Measurements from ENCODE around the gene MUC4. TPM values are rescaled to one million over a fixed set of nuclear protein-coding genes. Genes with fewer than 3 reads are reported as not detected.

Gene MUC4
- total and polyA plus RNA-seq, 2 of the 4 experiments (the other 2 are of a cell fraction), result not detected

DNA sequence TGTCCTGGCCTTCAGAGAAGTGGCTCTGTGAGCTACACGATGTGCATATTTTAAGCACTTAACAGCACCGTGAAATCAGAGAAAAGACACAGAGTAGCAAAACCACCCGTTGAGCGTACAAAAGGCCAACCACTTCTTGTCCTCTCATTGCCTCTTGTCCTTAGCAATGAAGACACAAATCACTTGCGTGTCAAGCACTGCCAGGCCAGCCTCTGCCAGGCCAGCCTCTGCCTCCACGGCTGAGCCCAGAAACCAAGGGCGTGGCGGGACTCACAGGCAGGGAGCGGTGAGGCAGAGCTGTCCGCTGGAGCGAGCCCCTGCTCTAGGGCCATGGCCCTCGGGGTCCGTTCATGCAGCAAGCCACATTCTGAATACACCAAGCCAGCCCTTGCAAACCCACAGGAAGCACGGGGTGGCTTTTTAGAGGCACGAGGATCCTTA is 4.0 kb downstream of the MUC4 start:
- no peak overlapping the region for H3K56ac ChIP-seq (ENCODE audit: extremely low read depth, insufficient read depth, low read length)
- H3K14ac ChIP-seq (replicated peaks; ENCODE audit: low read depth, low read length), result no peak overlapping the region
- H2BK5ac ChIP-seq (ENCODE audit: low read depth, low read length, poor library complexity, severe bottlenecking), result no peak overlapping the region
- no peak overlapping the region for H3K27ac ChIP-seq (ENCODE audit: insufficient read depth, low read length)
- ATAC-seq (ENCODE audit: low read depth) (no peak), DNase-seq (no peak)
- dilution Hi-C loops (cut with HindIII; ENCODE audit: low sequenced_read_pairs, unreplicated experiment), result no loop called here
- peaks cover 61% of the 10 kb centered on the region for H3K27me3 ChIP-seq (ENCODE audit: control insufficient read depth, insufficient read depth, low read length)
- no peaks in the 10 kb centered on the region for H3K79me1 ChIP-seq (ENCODE audit: low read depth in 1 of 2, low read length in 2 of 2)
- no peak overlapping the region for H3K18ac ChIP-seq (ENCODE audit: low read depth, low read length)
- no peak overlapping the region for H3K4me2 ChIP-seq (ENCODE audit: low read depth, low read length)
- H3K4ac ChIP-seq (ENCODE audit: low read depth, low read length), result no peak overlapping the region
- no peak overlapping the region for H3K4me3 ChIP-seq (ENCODE audit: insufficient read depth, low read depth, low read length)
- TF ChIP-seq, protein P1, sequence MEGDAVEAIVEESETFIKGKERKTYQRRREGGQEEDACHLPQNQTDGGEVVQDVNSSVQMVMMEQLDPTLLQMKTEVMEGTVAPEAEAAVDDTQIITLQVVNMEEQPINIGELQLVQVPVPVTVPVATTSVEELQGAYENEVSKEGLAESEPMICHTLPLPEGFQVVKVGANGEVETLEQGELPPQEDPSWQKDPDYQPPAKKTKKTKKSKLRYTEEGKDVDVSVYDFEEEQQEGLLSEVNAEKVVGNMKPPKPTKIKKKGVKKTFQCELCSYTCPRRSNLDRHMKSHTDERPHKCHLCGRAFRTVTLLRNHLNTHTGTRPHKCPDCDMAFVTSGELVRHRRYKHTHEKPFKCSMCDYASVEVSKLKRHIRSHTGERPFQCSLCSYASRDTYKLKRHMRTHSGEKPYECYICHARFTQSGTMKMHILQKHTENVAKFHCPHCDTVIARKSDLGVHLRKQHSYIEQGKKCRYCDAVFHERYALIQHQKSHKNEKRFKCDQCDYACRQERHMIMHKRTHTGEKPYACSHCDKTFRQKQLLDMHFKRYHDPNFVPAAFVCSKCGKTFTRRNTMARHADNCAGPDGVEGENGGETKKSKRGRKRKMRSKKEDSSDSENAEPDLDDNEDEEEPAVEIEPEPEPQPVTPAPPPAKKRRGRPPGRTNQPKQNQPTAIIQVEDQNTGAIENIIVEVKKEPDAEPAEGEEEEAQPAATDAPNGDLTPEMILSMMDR (conservative IDR thresholded peaks at IDR 0.05; ENCODE audit: low read depth, low read length), result no peak
- TF ChIP-seq MXI1 (IDR thresholded peaks at IDR 0.05; ENCODE audit: borderline replicate concordance, low read depth, low read length), result no peak
- TF ChIP-seq, protein P2, sequence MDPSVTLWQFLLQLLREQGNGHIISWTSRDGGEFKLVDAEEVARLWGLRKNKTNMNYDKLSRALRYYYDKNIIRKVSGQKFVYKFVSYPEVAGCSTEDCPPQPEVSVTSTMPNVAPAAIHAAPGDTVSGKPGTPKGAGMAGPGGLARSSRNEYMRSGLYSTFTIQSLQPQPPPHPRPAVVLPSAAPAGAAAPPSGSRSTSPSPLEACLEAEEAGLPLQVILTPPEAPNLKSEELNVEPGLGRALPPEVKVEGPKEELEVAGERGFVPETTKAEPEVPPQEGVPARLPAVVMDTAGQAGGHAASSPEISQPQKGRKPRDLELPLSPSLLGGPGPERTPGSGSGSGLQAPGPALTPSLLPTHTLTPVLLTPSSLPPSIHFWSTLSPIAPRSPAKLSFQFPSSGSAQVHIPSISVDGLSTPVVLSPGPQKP (IDR thresholded peaks at IDR 0.05; ENCODE audit: borderline replicate concordance, low read depth, low read length), result no peak
- no peak for TF ChIP-seq MAFK (IDR thresholded peaks at IDR 0.05; ENCODE audit: low read depth, low read length)
- no peak for TF ChIP-seq RCOR1 (IDR thresholded peaks at IDR 0.05; ENCODE audit: insufficient replicate concordance, low read length)
- TF ChIP-seq CHD1 (IDR thresholded peaks at IDR 0.05; ENCODE audit: low read depth, low read length), result no peak
- no peak for TF ChIP-seq FOS (IDR thresholded peaks at IDR 0.05; ENCODE audit: low read depth, low read length)
- TF ChIP-seq CEBPB (IDR thresholded peaks at IDR 0.05; ENCODE audit: low read depth, low read length), result no peak
- no peaks in the 10 kb centered on the region for H4K20me1 ChIP-seq (ENCODE audit: insufficient read depth, low read length)
- H4K91ac ChIP-seq (ENCODE audit: insufficient read depth, low read depth, low read length), result no peak overlapping the region
- in situ Hi-C loops (cut with MboI; ENCODE audit: low sequenced_read_pairs), result loop anchor here (5.0 kb wide), 1 partner anchor 50 kb away; no protein-coding TSS in a partner anchor
- H4K5ac ChIP-seq (ENCODE audit: low read depth, low read length), result no peak overlapping the region
- H3K4me1 ChIP-seq (ENCODE audit: control insufficient read depth, insufficient read depth, low read length), result no peaks in the 10 kb centered on the region
- H2BK120ac ChIP-seq (ENCODE audit: low read depth, low read length), result no peak overlapping the region
- H2AFZ ChIP-seq (replicated peaks; ENCODE audit: low read length, poor library complexity), result peak overlapping the region; percentile 23
- H2BK15ac ChIP-seq (ENCODE audit: low read depth, low read length), result no peak overlapping the region
- no peak overlapping the region for H3K23ac ChIP-seq (ENCODE audit: low read depth, low read length)
- no peak overlapping the region for H2AK9ac ChIP-seq (replicated peaks; ENCODE audit: low read depth, low read length, poor library complexity)
- CTCF ChIA-PET, result no interaction called here
- intact Hi-C loops (cut with micrococcal nuclease), result no loop called here
- H2BK20ac ChIP-seq (ENCODE audit: low read depth, low read length), result no peak overlapping the region
- H3K9me3 ChIP-seq (ENCODE audit: control insufficient read depth, insufficient read depth, low read length), result no peaks in the 10 kb centered on the region
- H3K36me3 ChIP-seq (ENCODE audit: control insufficient read depth, insufficient read depth, low read length), result no peaks in the 10 kb centered on the region
- WGBS, 2 experiments (ENCODE audit: extremely low coverage in 2 of 2, insufficient read length in 1 of 2), result 82% methylated on average over 9 of the region's 15 CpGs; no CpG with 5 or more reads in 1 of the 2 experiments
- H3K9ac ChIP-seq (ENCODE audit: low read depth, low read length), result no peak overlapping the region
- no peak overlapping the region for H4K8ac ChIP-seq (ENCODE audit: low read depth in 2 of 2, low read length in 2 of 2)
- H2AK5ac ChIP-seq (ENCODE audit: low read depth, low read length), result no peak overlapping the region
- no TSS peak for BruUV-seq (replicated peaks)
- no peaks in the 10 kb centered on the region for H3K9me1 ChIP-seq (ENCODE audit: insufficient read depth, low read length)
- POLR2A ChIA-PET (ENCODE audit: unreplicated experiment), result no interaction called here

All from IMR-90 (cell line).